ENCODE measurements around the gene MATCAP1.

Gene MATCAP1

DNA sequence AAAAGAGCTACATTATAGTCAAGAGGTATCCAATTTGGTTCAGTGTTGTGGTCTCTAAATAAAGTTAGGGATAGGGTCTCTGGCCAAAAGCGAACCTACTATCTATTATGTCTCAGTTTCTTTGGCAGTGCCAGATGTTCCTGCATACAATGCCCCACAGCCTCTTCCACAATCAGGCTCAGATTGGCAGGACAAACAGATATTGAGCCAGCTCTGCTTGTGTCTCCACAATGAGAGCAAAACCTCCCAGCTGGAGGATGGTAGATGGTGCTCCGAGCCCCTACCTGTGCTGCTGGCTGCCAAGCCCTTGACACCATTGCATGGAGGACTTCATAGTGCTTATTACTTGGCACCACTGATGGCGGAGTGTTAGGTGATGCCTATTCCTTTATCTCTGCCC, 54.3 kb downstream of the MATCAP1 start:
- in situ Hi-C loops (cut with HindIII; ENCODE audit: low sequenced_read_pairs), result no loop called here
- no peak overlapping the region for H3K4me3 ChIP-seq (ENCODE audit: low read depth, low read length)
- no peak for TF ChIP-seq CTCF (IDR thresholded peaks at IDR 0.05; ENCODE audit: low read depth, low read length)
- no peak for DNase-seq (ENCODE audit: low read depth, low spot score)

- no peak overlapping the region for H3K4me3 ChIP-seq (ENCODE audit: low read depth, low read length)
- no peak for DNase-seq (ENCODE audit: low read depth, low spot score)
- no peak for TF ChIP-seq CTCF (IDR thresholded peaks at IDR 0.05; ENCODE audit: low read depth, low read length)
- in situ Hi-C loops (cut with HindIII; ENCODE audit: low sequenced_read_pairs), result no loop called here
These were observed 54.9 kb downstream of the MATCAP1 start for GRCh38 chr16:67128887-67129286.

- in situ Hi-C loops (cut with HindIII; ENCODE audit: low sequenced_read_pairs), result no loop called here
- no peak for TF ChIP-seq CTCF (IDR thresholded peaks at IDR 0.05; ENCODE audit: low read depth, low read length)
- DNase-seq (ENCODE audit: low read depth, low spot score), result no peak
- no peak overlapping the region for H3K4me3 ChIP-seq (ENCODE audit: low read depth, low read length)
These were observed 55.3 kb downstream of the MATCAP1 start for GRCh38 chr16:67128417-67128816.
